ENCODE measurements around the gene EPB41L3. TPM values are rescaled to one million over a fixed set of nuclear protein-coding genes. Genes with fewer than 3 reads are reported as not detected.

EPB41L3 gene
- total RNA-seq, 1 experiment from 2014 or later = 0.34 TPM

DNA sequence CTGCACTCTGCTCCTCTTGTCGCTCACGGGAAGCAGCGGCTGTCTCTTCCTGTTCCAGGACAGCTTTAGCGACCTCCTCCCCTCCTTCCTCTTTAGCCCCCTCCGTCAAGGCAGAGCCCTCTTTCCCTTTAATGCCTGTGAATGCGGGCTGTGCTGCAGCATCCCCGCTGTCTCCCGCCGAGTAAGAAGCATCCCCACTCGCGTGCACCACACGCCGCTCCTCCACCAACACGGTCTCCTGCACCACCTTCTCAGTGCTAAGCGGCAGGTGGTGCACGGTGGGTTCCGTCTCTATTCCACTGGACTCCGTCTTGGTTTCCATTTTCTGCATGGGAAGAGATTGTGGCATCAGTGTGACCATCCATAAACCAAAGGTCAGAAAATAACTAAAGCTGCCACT is 146.7 kb downstream of the EPB41L3 start:
- no peak overlapping the region for H3K4me2 ChIP-seq (ENCODE audit: low read length)
- ChIA-PET RAD21 (ENCODE audit: low non-redundant PET in 1 of 2, low total read pairs in 2 of 2, uncharacterized antibody in 2 of 2, unreplicated experiment in 2 of 2) (no interaction called here), CTCF (no interaction called here), POLR2A (no interaction called here)
- H3K79me2 ChIP-seq (ENCODE audit: insufficient read depth, low read length) = no peaks in the 10 kb centered on the region
- no peaks in the 10 kb centered on the region for H3K9me2 ChIP-seq (ENCODE audit: insufficient read depth)
- H3K4me3 ChIP-seq (replicated peaks in 1 of 2; ENCODE audit: low read depth in 1 of 2, low read length in 2 of 2) = no peak overlapping the region
- no TSS peak for BruUV-seq (replicated peaks)
- H3K27ac ChIP-seq (ENCODE audit: low read depth, low read length) = no peak overlapping the region
- DNase-seq (ENCODE audit: low read depth, low spot score) (no peak), ATAC-seq (no peak)
- no peaks in the 10 kb centered on the region for H3K27me3 ChIP-seq (ENCODE audit: insufficient read depth, low read length)
- H3K36me3 ChIP-seq (ENCODE audit: control insufficient read depth in 1 of 2, insufficient read depth in 2 of 2, low read length in 2 of 2) = no peaks in the 10 kb centered on the region
- TF ChIP-seq POLR2AphosphoS5 (IDR thresholded peaks at IDR 0.05; ENCODE audit: low read depth, low read length) (no peak), CEBPB (IDR thresholded peaks at IDR 0.05; ENCODE audit: low read depth) (no peak), JUND (IDR thresholded peaks at IDR 0.05) (no peak)
- H2AFZ ChIP-seq (ENCODE audit: low read depth, low read length, poor library complexity, severe bottlenecking) = no peak overlapping the region
- intact Hi-C loops (cut with micrococcal nuclease) = no loop called here
- no peaks in the 10 kb centered on the region for H4K20me1 ChIP-seq (ENCODE audit: insufficient read depth)
- no peaks in the 10 kb centered on the region for H3K4me1 ChIP-seq (ENCODE audit: control insufficient read depth in 1 of 2, insufficient read depth in 2 of 2, low read length in 2 of 2)
- H3K9me3 ChIP-seq (ENCODE audit: control insufficient read depth in 1 of 2, insufficient read depth in 1 of 2, low read depth in 1 of 2, low read length in 2 of 2) = peaks cover 4 to 40% of the 10 kb centered on the region in 2 experiments; a peak in 3 of 4 replicates
- H3K9ac ChIP-seq (ENCODE audit: low read length) = no peak overlapping the region

DNA sequence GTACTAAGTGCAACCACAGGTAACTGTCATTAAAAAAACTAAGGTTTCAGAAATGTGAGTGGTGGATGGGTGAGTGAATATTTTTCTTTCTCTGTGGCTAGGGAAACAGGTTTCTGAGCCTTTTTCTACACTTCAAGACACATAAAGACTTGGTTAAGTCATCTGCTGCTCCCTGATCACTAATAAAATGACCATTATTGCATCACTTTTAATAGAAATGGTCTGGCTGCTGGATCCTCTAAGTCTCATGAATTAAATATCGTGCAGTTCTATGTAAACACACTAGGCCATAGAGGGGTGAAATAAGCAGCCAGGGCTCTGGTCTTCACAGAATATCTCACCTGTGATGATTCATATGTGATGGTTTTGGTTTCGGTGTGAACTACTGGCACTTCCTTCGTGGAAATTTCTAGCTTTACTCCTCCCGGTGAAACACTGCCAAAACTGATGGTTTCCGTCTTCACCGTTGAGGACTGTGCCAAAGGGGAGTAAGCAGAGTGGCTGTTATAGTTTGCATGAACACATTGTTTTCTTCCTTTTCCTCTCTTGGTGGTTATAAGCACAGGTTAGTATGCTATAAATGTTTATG is 147.8 kb downstream of the EPB41L3 start:
- no peak overlapping the region for H2AFZ ChIP-seq (ENCODE audit: low read depth, low read length, poor library complexity, severe bottlenecking)
- TF ChIP-seq, protein P1, sequence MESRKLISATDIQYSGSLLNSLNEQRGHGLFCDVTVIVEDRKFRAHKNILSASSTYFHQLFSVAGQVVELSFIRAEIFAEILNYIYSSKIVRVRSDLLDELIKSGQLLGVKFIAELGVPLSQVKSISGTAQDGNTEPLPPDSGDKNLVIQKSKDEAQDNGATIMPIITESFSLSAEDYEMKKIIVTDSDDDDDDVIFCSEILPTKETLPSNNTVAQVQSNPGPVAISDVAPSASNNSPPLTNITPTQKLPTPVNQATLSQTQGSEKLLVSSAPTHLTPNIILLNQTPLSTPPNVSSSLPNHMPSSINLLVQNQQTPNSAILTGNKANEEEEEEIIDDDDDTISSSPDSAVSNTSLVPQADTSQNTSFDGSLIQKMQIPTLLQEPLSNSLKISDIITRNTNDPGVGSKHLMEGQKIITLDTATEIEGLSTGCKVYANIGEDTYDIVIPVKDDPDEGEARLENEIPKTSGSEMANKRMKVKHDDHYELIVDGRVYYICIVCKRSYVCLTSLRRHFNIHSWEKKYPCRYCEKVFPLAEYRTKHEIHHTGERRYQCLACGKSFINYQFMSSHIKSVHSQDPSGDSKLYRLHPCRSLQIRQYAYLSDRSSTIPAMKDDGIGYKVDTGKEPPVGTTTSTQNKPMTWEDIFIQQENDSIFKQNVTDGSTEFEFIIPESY (IDR thresholded peaks at IDR 0.05; ENCODE audit: extremely low read depth, insufficient replicate concordance, low read length) = no peak
- TF ChIP-seq, protein P2, sequence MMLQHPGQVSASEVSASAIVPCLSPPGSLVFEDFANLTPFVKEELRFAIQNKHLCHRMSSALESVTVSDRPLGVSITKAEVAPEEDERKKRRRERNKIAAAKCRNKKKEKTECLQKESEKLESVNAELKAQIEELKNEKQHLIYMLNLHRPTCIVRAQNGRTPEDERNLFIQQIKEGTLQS (IDR thresholded peaks at IDR 0.05) = no peak
- TF ChIP-seq JUND (IDR thresholded peaks at IDR 0.05) (no peak), SRF (IDR thresholded peaks at IDR 0.05; ENCODE audit: low read depth) (no peak), RAD21 (IDR thresholded peaks at IDR 0.05; ENCODE audit: low read depth) (no peak), SIN3A (IDR thresholded peaks at IDR 0.05; ENCODE audit: low read depth) (no peak), ZFX (IDR thresholded peaks at IDR 0.05) (no peak), FOSL1 (IDR thresholded peaks at IDR 0.05; ENCODE audit: low read depth) (no peak), EZH2phosphoT487 (IDR thresholded peaks at IDR 0.05; ENCODE audit: borderline replicate concordance) (no peak), SP1 (IDR thresholded peaks at IDR 0.05; ENCODE audit: low read depth) (no peak), ZNF274 (IDR thresholded peaks at IDR 0.05; ENCODE audit: low read depth, low read length) (no peak), CEBPB (IDR thresholded peaks at IDR 0.05; ENCODE audit: low read depth) (no peak), EZH2 (IDR thresholded peaks at IDR 0.05) (no peak)
- TF ChIP-seq, protein P3, sequence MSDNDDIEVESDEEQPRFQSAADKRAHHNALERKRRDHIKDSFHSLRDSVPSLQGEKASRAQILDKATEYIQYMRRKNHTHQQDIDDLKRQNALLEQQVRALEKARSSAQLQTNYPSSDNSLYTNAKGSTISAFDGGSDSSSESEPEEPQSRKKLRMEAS (IDR thresholded peaks at IDR 0.05) = no peak
- TF ChIP-seq, protein P4, sequence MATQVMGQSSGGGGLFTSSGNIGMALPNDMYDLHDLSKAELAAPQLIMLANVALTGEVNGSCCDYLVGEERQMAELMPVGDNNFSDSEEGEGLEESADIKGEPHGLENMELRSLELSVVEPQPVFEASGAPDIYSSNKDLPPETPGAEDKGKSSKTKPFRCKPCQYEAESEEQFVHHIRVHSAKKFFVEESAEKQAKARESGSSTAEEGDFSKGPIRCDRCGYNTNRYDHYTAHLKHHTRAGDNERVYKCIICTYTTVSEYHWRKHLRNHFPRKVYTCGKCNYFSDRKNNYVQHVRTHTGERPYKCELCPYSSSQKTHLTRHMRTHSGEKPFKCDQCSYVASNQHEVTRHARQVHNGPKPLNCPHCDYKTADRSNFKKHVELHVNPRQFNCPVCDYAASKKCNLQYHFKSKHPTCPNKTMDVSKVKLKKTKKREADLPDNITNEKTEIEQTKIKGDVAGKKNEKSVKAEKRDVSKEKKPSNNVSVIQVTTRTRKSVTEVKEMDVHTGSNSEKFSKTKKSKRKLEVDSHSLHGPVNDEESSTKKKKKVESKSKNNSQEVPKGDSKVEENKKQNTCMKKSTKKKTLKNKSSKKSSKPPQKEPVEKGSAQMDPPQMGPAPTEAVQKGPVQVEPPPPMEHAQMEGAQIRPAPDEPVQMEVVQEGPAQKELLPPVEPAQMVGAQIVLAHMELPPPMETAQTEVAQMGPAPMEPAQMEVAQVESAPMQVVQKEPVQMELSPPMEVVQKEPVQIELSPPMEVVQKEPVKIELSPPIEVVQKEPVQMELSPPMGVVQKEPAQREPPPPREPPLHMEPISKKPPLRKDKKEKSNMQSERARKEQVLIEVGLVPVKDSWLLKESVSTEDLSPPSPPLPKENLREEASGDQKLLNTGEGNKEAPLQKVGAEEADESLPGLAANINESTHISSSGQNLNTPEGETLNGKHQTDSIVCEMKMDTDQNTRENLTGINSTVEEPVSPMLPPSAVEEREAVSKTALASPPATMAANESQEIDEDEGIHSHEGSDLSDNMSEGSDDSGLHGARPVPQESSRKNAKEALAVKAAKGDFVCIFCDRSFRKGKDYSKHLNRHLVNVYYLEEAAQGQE (IDR thresholded peaks at IDR 0.05; ENCODE audit: low read depth) = no peak
- ATAC-seq (no peak), DNase-seq (ENCODE audit: low read depth, low spot score) (no peak)
- no peaks in the 10 kb centered on the region for H3K9me2 ChIP-seq (ENCODE audit: insufficient read depth)
- no peaks in the 10 kb centered on the region for H3K27me3 ChIP-seq (ENCODE audit: insufficient read depth, low read length)
- H3K9me3 ChIP-seq (ENCODE audit: control insufficient read depth in 1 of 2, insufficient read depth in 1 of 2, low read depth in 1 of 2, low read length in 2 of 2) = peaks cover 4 to 41% of the 10 kb centered on the region in 2 experiments; a peak in 3 of 4 replicates
- POLR2A ChIA-PET = no interaction called here
- no peaks in the 10 kb centered on the region for H3K36me3 ChIP-seq (ENCODE audit: control insufficient read depth in 1 of 2, insufficient read depth in 2 of 2, low read length in 2 of 2)
- RAD21 ChIA-PET (ENCODE audit: low non-redundant PET in 1 of 2, low total read pairs in 2 of 2, uncharacterized antibody in 2 of 2, unreplicated experiment in 2 of 2) = no interaction called here
- no peak overlapping the region for H3K4me3 ChIP-seq (replicated peaks in 1 of 2; ENCODE audit: low read depth in 1 of 2, low read length in 2 of 2)
- no peaks in the 10 kb centered on the region for H3K4me1 ChIP-seq (ENCODE audit: control insufficient read depth in 1 of 2, insufficient read depth in 2 of 2, low read length in 2 of 2)
- H3K79me2 ChIP-seq (ENCODE audit: insufficient read depth, low read length) = no peaks in the 10 kb centered on the region
- CTCF ChIA-PET = no interaction called here
- intact Hi-C loops (cut with micrococcal nuclease) = no loop called here
- H3K4me2 ChIP-seq (ENCODE audit: low read length) = no peak overlapping the region
- H4K20me1 ChIP-seq (ENCODE audit: insufficient read depth) = no peaks in the 10 kb centered on the region
- no TSS peak for BruUV-seq (replicated peaks)
- H3K9ac ChIP-seq (ENCODE audit: low read length) = no peak overlapping the region
- H3K27ac ChIP-seq (ENCODE audit: low read depth, low read length) = no peak overlapping the region

All from HCT116 (cell line).